GM12801 (cell line): ENCODE measurements around the gene PIEZO1.

Experiments used
- TF ChIP-seq, protein P1 (sequence below): IDR thresholded peaks from one replicate; pipeline ENCODE4 v1.5.1; 2011; ENCODE audit warnings: control low read depth; ENCODE audit not compliant: insufficient read length; ENCODE audit errors: extremely low read depth

PIEZO1 gene

DNA sequence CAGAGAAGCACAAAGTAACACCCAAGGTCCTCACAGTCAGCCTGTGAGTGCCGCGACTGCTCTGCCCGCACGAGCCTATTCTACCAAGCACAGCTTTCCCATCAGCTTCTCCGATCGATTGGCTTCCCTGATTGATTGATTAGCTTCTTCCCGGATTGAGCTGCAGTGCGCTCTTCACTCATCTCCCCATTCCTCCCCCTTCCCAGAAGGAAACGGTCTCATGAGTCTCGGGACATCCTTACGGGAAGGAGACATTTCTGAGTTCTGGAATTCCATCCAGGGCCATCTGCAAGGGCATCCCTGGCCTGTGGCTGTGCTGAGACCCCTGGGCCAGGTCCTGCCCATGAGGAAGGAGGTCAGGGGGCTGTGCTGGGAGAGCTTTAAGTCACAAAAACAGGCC lies 18.0 kb downstream of the PIEZO1 start:
- TF ChIP-seq, protein P1, sequence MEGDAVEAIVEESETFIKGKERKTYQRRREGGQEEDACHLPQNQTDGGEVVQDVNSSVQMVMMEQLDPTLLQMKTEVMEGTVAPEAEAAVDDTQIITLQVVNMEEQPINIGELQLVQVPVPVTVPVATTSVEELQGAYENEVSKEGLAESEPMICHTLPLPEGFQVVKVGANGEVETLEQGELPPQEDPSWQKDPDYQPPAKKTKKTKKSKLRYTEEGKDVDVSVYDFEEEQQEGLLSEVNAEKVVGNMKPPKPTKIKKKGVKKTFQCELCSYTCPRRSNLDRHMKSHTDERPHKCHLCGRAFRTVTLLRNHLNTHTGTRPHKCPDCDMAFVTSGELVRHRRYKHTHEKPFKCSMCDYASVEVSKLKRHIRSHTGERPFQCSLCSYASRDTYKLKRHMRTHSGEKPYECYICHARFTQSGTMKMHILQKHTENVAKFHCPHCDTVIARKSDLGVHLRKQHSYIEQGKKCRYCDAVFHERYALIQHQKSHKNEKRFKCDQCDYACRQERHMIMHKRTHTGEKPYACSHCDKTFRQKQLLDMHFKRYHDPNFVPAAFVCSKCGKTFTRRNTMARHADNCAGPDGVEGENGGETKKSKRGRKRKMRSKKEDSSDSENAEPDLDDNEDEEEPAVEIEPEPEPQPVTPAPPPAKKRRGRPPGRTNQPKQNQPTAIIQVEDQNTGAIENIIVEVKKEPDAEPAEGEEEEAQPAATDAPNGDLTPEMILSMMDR: no peak

DNA sequence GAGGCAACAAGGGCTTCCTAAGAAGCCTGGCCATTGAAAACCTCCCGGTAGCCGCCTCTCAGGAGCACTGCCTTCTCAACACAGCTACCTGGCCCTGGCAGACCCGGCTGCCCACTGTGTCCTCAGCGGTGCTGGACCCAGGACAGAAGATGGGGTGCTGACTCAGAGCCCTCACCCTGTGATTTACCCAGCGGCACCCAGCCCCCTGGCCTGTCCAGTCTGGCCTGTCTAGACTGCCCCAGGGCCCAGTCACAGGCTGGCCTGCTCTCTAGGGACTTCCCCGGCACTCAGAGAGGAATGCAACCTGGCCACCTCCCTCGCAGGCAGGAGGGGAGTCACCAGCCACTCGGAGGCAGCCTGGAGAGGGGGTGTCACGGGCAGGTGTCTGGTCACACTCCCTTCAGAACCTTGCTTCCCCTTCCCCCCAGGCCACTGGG lies 20.1 kb downstream of the PIEZO1 start:
- TF ChIP-seq, protein P1: no peak

DNA sequence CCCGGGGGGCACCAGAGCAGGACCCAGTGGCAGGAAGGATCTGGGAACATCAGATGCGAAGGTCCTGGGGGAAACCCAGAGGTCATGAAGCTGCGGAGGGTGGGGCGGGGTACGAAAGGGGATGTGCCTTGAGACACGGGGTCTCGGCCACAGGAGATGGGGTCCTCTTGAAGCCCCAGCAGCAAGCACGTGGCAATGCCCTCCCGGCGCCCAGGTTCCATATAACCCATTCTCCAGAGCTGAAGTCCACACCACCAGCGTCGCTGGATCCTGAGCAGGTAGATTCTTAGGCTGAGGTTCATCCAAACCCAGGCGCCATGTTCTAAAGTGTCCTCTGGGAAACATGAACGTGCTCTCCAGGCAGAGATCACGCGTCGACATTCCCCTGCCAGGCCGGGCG lies 20.9 kb downstream of the PIEZO1 start:
- TF ChIP-seq, protein P1: no peak

DNA sequence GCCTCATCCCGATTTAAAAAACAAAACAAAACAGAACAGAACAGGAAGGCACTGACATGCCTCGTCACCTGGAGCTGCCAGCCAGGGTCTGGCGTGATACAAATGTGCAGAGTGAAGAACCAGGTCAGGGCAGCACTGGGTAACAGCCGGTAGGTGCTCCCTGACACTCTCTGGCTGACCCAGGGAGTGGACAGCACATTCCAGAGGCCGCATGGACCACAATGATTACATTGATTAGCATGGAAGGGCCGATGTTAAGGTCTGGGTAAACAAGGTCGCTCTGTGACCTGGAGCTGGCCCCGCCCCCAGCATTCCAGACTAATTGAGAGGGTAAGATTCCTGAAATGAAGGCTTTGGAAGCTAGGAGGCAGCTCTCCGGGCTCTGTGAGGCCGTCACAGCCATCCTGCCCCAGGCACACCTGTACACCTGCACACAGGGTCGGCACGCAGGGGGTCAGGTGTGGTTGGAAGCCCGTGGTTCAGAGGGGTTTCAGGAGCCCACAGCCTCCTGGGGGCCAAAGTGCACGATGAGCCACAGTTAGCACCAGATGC lies 21.4 kb downstream of the PIEZO1 start:
- TF ChIP-seq, protein P1: no peak

DNA sequence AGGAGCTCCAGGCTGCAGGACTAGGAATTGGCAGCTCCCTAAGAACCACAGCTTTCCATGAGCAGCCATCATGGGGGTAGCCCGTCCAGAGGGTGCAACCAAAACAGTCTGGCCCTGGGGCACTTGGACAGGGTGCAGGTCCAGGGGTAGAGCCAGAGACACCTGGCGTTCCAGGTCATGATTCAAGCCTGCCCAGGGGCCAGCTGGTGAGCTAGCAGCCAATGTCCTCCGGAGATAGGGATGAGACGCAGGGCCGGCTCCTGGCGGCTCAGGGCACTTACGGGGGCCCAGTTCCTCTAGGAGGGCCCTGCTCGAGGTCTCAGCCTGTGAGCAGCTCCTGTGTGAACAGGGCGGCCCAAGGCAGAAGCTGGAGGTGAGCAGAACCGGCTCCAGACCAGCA lies 22.1 kb downstream of the PIEZO1 start:
- TF ChIP-seq, protein P1: no peak

DNA sequence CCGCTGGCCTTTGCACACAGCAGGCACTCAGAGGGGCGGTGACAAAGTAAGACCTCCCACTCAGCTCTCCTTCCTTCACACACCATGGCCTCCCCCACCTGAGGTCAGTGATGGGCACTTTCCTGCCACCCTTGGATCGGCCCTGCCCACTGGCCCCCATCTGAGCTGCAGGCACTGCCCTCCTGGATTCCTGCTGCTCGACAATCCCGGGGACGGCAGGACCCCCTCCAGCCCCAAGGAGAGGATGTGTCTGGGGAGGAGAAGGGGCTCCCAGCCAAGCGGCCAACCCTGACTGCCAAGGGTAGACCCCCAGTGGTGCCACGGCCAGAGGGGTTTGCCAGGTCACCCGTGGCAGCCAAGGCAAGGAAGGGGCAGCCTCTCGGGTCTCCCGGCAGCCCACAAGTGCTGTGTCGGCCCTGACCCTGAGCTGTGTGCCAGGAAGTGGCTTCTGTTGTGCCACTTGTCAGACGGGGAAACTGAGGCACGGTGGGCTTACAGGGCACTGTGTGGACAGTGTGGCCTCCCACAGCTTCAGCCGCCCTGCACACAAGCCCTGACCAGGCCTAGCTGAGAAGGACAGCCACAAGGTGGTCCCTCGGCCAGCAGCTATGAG lies 22.7 kb downstream of the PIEZO1 start:
- TF ChIP-seq, protein P1: no peak

DNA sequence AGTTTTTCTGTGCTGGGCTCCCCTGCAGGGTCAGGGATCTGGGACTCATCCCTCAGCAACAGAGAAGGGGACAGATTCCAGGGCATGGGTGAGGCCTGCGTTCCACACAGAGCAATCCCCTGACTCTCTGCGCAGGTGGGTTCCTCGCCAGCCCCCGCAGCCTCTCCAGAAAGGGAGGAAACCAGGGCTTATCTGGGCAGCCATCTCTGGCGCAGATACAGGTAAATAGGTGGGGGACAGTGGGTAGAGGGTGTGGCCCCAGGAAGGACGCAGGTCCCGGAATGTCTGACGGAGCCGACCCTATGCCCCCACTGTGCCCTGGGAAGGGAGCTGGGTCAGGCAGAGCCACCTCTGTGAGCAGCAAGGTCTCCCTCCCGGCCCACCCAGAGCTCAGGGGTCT lies 23.2 kb downstream of the PIEZO1 start:
- TF ChIP-seq, protein P1: no peak
